Hepatocyte (in vitro differentiated cells): ENCODE results near the gene HIVEP2. TPM values are rescaled to one million over a fixed set of nuclear protein-coding genes. Genes with fewer than 3 reads are reported as not detected.
A peak's percentile ranks its signal among the peaks of the same experiment; 100 is the strongest.

ENCODE experiments used
- DNase-seq: peaks from one replicate; pipeline ENCODE4 v3.0.0-alpha.2; 2016; ENCODE audit warnings: low spot score
- H2AFZ ChIP-seq: fragments of 200-600 bp; sonication (generic); 2 replicates; pipeline ENCODE4 v1.6.0; 2016; ENCODE audit warnings: antibody characterized with exemption, mild to moderate bottlenecking
- H3K27ac ChIP-seq: fragments of 200-600 bp; sonication (generic); 2 replicates; pipeline ENCODE4 v1.5.1; 2016; ENCODE audit warnings: mild to moderate bottlenecking
- H3K27me3 ChIP-seq: fragments of 200-600 bp; sonication (generic); 2 replicates; pipeline ENCODE4 v1.6.1; 2016
- H3K36me3 ChIP-seq: fragments of 200-600 bp; sonication (generic); replicated peaks from 2 replicates; pipeline ENCODE4 v1.5.1; 2016; ENCODE audit warnings: low read depth; ENCODE audit not compliant: insufficient read depth
- H3K4me1 ChIP-seq: fragments of 200-600 bp; sonication (generic); 2 replicates; pipeline ENCODE4 v1.5.1; 2016; ENCODE audit warnings: mild to moderate bottlenecking, moderate library complexity; ENCODE audit not compliant: insufficient read depth
- H3K4me2 ChIP-seq: fragments of 200-600 bp; sonication (generic); 2 replicates; pipeline ENCODE4 v1.6.0; 2016
- H3K4me3 ChIP-seq: fragments of 200-600 bp; sonication (generic); 2 replicates; pipeline ENCODE4 v1.5.1; 2016; ENCODE audit warnings: mild to moderate bottlenecking
- H3K79me2 ChIP-seq: fragments of 200-600 bp; sonication (generic); 2 replicates; pipeline ENCODE4 v1.6.0; 2017; ENCODE audit warnings: mild to moderate bottlenecking
- H3K9me2 ChIP-seq: fragments of 200-600 bp; sonication (generic); replicated peaks from 2 replicates; pipeline ENCODE4 v1.6.0; 2017; ENCODE audit warnings: mild to moderate bottlenecking; ENCODE audit not compliant: insufficient read depth
- H3K9me3 ChIP-seq: fragments of 200-600 bp; sonication (generic); 2 replicates; pipeline ENCODE4 v1.5.1; 2016; ENCODE audit warnings: low read depth, mild to moderate bottlenecking
- H4K20me1 ChIP-seq: fragments of 200-600 bp; sonication (generic); 2 replicates; pipeline ENCODE4 v1.6.0; 2016; ENCODE audit warnings: mild to moderate bottlenecking; ENCODE audit not compliant: insufficient read depth, poor library complexity, severe bottlenecking
- EZH2 ChIP-seq: fragments of 200-600 bp; sonication (generic); IDR thresholded peaks from 2 replicates; pipeline ENCODE4 v1.6.1; 2016; ENCODE audit warnings: antibody characterized with exemption, mild to moderate bottlenecking, borderline replicate concordance
- EZH2phosphoT487 ChIP-seq: fragments of 200-600 bp; sonication (generic); IDR thresholded peaks from one replicate; pipeline ENCODE4 v1.6.1; 2018; ENCODE audit warnings: antibody characterized with exemption, mild to moderate bottlenecking, low read depth, moderate library complexity; ENCODE audit not compliant: unreplicated experiment, severe bottlenecking
- WGBS: methylation state at CpG from one replicate; pipeline ENCODE4 v1.1.6; 2016; ENCODE audit warnings: low lambda C conversion rate; ENCODE audit errors: missing lambda C conversion rate; 5-methylcytosine and 5-hydroxymethylcytosine counted together
- polyA plus RNA-seq: library from polyadenylated mRNA; unstranded; fragments of >200 nt; fragmentation: Nextera tagmentation; extraction: Ambion mirVana; gene quantifications from 2 replicates; pipeline ENCODE4 v1.2.1, GENCODE V29; 2016
- total RNA-seq: library from RNA; depleted of rRNA; stranded (reverse); fragments of >200 nt; gene quantifications from 2 replicates; pipeline ENCODE4 v1.2.3, GENCODE V29; 2014
- TF ChIP-seq, protein P1 (sequence below): fragments of 200-600 bp; sonication (generic); IDR thresholded peaks from 2 replicates; pipeline ENCODE4 v1.5.1; 2016; ENCODE audit warnings: antibody characterized with exemption, mild to moderate bottlenecking; ENCODE audit not compliant: poor library complexity

Gene HIVEP2
- total and polyA plus RNA-seq, 2 experiments from 2014 or later, result 3.3 to 9.4 TPM

DNA sequence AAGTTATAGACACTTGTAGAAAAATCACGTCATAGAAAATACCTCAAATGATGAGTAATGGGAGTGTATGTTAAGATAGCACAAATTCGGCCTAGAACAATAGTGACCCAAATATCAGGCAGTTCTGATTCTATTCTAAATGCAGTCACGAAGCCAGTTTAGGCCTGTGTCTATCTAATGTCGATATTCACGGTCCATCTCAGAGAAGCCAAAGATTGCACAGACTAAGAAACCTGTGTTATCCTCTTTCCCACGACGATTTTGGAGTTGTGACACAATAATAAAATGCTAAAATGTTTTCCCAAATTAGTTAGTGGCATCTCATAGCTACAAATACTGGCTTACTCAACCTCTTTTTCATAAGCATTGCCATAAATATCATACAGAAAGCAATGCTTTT is 4.0 kb downstream of the HIVEP2 start:
- no peaks in the 10 kb centered on the region for H3K27me3 ChIP-seq
- H3K4me3 ChIP-seq, result no peak overlapping the region
- no peak overlapping the region for H2AFZ ChIP-seq
- no peak overlapping the region for H3K27ac ChIP-seq
- peaks cover 18% of the 10 kb centered on the region for H4K20me1 ChIP-seq
- peaks cover 77% of the 10 kb centered on the region for H3K79me2 ChIP-seq
- 88% methylated on average over 7 of the region's 7 CpGs for WGBS
- peaks cover 9% of the 10 kb centered on the region for H3K4me1 ChIP-seq
- TF ChIP-seq, protein P1, sequence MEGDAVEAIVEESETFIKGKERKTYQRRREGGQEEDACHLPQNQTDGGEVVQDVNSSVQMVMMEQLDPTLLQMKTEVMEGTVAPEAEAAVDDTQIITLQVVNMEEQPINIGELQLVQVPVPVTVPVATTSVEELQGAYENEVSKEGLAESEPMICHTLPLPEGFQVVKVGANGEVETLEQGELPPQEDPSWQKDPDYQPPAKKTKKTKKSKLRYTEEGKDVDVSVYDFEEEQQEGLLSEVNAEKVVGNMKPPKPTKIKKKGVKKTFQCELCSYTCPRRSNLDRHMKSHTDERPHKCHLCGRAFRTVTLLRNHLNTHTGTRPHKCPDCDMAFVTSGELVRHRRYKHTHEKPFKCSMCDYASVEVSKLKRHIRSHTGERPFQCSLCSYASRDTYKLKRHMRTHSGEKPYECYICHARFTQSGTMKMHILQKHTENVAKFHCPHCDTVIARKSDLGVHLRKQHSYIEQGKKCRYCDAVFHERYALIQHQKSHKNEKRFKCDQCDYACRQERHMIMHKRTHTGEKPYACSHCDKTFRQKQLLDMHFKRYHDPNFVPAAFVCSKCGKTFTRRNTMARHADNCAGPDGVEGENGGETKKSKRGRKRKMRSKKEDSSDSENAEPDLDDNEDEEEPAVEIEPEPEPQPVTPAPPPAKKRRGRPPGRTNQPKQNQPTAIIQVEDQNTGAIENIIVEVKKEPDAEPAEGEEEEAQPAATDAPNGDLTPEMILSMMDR, result no peak
- TF ChIP-seq EZH2phosphoT487 (no peak), EZH2 (no peak)
- H3K36me3 ChIP-seq, result no peaks in the 10 kb centered on the region
- H3K9me3 ChIP-seq, result no peaks in the 10 kb centered on the region
- no peak overlapping the region for H3K4me2 ChIP-seq
- no peak for DNase-seq
- H3K9me2 ChIP-seq, result no peaks in the 10 kb centered on the region

DNA sequence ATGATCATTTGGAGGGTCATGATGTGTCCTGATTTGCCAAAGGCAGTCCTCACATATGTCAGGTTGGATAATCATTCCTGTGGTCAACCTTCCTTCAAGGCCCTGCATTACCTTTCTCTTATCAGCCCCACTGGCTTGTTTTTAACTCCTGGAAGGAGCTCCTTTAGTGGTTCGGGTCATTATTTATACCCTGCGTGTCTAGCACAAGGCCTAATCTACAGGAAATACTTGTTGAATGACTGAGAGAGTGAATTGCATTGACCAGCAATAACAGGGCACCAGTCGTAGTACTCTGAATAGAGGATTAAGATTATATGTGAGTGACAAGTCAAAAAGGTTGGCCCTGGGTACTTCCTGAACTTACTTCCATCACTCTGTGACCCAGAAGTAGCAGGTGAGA is 4.5 kb downstream of the HIVEP2 start:
- Histone ChIP-seq H3K9me2 (no peaks in the 10 kb centered on the region), H3K27me3 (no peaks in the 10 kb centered on the region), H3K9me3 (no peaks in the 10 kb centered on the region), H3K4me2 (no peak overlapping the region), H3K4me3 (no peak overlapping the region), H3K79me2 (peaks cover 82% of the 10 kb centered on the region), H2AFZ (no peak overlapping the region), H4K20me1 (peaks cover 18% of the 10 kb centered on the region), H3K4me1 (peaks cover 9% of the 10 kb centered on the region), H3K27ac (no peak overlapping the region), H3K36me3 (no peaks in the 10 kb centered on the region)
- TF ChIP-seq, protein P1, result no peak
- TF ChIP-seq EZH2phosphoT487 (no peak), EZH2 (no peak)
- no peak for DNase-seq
- WGBS, result 68% methylated on average over 3 of the region's 3 CpGs

DNA sequence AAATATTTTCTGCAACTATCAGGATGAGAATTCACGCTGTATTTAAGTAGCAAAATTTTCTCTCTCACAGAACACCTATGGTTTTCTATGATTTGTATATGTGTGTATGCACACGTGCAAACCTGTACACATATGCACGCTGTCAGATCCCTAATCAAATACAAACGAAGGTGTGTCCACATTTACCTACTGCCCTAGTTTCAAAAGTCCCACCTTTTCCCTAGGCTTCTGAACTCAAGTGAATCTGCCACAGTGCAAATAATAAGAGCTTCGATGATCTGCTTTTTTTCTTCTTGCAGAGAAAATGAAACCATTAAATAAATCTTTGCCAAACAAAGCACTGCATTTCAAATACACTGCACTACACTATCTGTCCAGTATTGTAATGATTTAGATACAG is 6.5 kb downstream of the HIVEP2 start:
- no peak overlapping the region for H3K4me3 ChIP-seq
- H3K36me3 ChIP-seq, result no peaks in the 10 kb centered on the region
- peak; percentile 22 for DNase-seq
- no peak overlapping the region for H2AFZ ChIP-seq
- no peak overlapping the region for H3K27ac ChIP-seq
- TF ChIP-seq EZH2phosphoT487 (no peak), EZH2 (no peak)
- TF ChIP-seq, protein P1, result no peak
- peak overlapping the region; percentile 5 for H3K4me2 ChIP-seq
- no peaks in the 10 kb centered on the region for H3K9me3 ChIP-seq
- peaks cover 97% of the 10 kb centered on the region for H3K79me2 ChIP-seq
- H4K20me1 ChIP-seq, result peaks cover 20% of the 10 kb centered on the region
- no peaks in the 10 kb centered on the region for H3K9me2 ChIP-seq
- H3K4me1 ChIP-seq, result peaks cover 10% of the 10 kb centered on the region
- 60% methylated on average over 5 of the region's 5 CpGs for whole genome bisulfite sequencing
- H3K27me3 ChIP-seq, result no peaks in the 10 kb centered on the region

DNA sequence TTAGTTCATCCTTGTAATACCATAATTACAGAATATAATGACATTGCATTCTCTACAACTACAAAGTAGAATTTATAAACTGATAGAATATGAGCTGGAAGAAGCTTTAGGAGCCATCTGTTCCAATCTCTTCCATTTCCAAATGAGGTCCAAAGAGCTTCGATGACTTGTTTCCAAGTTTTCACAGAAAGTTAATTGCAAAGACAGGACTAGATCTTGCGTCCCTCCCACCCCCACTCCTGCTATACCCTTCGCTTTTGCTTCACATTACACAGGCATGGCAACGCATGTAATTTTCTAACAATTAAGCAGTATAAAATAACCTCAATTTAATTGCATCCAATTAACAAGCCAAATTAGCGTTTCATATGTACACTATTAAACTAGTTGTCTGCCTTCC is 7.0 kb downstream of the HIVEP2 start:
- 94% methylated on average over 5 of the region's 5 CpGs for WGBS
- peaks cover 97% of the 10 kb centered on the region for H3K79me2 ChIP-seq
- no peaks in the 10 kb centered on the region for H3K27me3 ChIP-seq
- no peak for TF ChIP-seq EZH2phosphoT487
- TF ChIP-seq EZH2, result no peak
- TF ChIP-seq, protein P1, result no peak
- no peak overlapping the region for H2AFZ ChIP-seq
- no peak overlapping the region for H3K27ac ChIP-seq
- H3K4me1 ChIP-seq, result peaks cover 5% of the 10 kb centered on the region
- H3K36me3 ChIP-seq, result no peaks in the 10 kb centered on the region
- H3K9me2 ChIP-seq, result no peaks in the 10 kb centered on the region
- no peak overlapping the region for H3K4me2 ChIP-seq
- no peak for DNase-seq
- no peak overlapping the region for H3K4me3 ChIP-seq
- no peaks in the 10 kb centered on the region for H3K9me3 ChIP-seq
- H4K20me1 ChIP-seq, result peaks cover 20% of the 10 kb centered on the region
